HepG2 (cell line): ENCODE measurements around the gene FABP1. TPM values are rescaled to one million over a fixed set of nuclear protein-coding genes. Genes with fewer than 3 reads are reported as not detected.

Experiments
- AGO1 ChIP-seq: fragments of 200-400 bp; formaldehyde crosslinking; IDR thresholded peaks from 2 replicates; pipeline ENCODE4 v1.6.1; 2017; ENCODE audit warnings: mild to moderate bottlenecking, low read depth, low read length, moderate library complexity; ENCODE audit not compliant: poor library complexity, severe bottlenecking
- BRD4 ChIP-seq: sonication (generic); formaldehyde crosslinking; IDR thresholded peaks from 2 replicates; pipeline ENCODE4 v1.4.0; 2020; ENCODE audit warnings: missing genetic modification reagents
- HNF4G ChIP-seq, 2 experiments: sonication (generic) in 1 of 2; formaldehyde crosslinking in 1 of 2; IDR thresholded peaks; 2 replicates each; pipeline versions ENCODE4 v1.4.0 to v1.6.1; 2011 to 2020; ENCODE audit warnings: borderline replicate concordance in 2 of 2, low read depth in 2 of 2, mild to moderate bottlenecking in 2 of 2, low read length in 1 of 2, missing genetic modification reagents in 1 of 2, moderate library complexity in 1 of 2
- JARID2 ChIP-seq: sonication (generic); formaldehyde crosslinking; IDR thresholded peaks from 2 replicates; pipeline ENCODE4 v1.8.1; 2023; ENCODE audit warnings: missing genetic modification reagents, inconsistent platforms; ENCODE audit not compliant: insufficient replicate concordance
- NCOA5 ChIP-seq: sonication (generic); formaldehyde crosslinking; IDR thresholded peaks from 2 replicates; pipeline ENCODE4 v1.4.0; 2020; ENCODE audit warnings: missing genetic modification reagents
- NCOR1 ChIP-seq: fragments of 200-600 bp; sonication (generic); IDR thresholded peaks from 2 replicates; pipeline ENCODE4 v1.7.0; 2017; ENCODE audit warnings: antibody characterized with exemption, low read length, borderline replicate concordance
- NFKB2 ChIP-seq: sonication (generic); formaldehyde crosslinking; IDR thresholded peaks from 2 replicates; pipeline ENCODE4 v1.4.0; 2020; ENCODE audit warnings: missing genetic modification reagents, borderline replicate concordance
- NFYB ChIP-seq: sonication (generic); formaldehyde crosslinking; IDR thresholded peaks from 2 replicates; pipeline ENCODE4 v1.4.0; 2020; ENCODE audit warnings: missing genetic modification reagents
- RARA ChIP-seq: IDR thresholded peaks from 2 replicates; pipeline ENCODE4 v1.6.1; 2016; ENCODE audit warnings: missing genetic modification reagents, missing compliant biosample characterization
- RFX1 ChIP-seq: fragments of 450-650 bp; IDR thresholded peaks from 2 replicates; pipeline ENCODE4 v1.6.1; 2017
- ZBTB20 ChIP-seq: sonication (generic); formaldehyde crosslinking; IDR thresholded peaks from 2 replicates; pipeline ENCODE4 v1.8.1; 2023; ENCODE audit warnings: missing genetic modification reagents, low read depth, mild to moderate bottlenecking, borderline replicate concordance
- ZBTB44 ChIP-seq: sonication (generic); formaldehyde crosslinking; IDR thresholded peaks from 2 replicates; pipeline ENCODE4 v1.4.0; 2020; ENCODE audit warnings: missing genetic modification reagents
- ZMYM4 ChIP-seq: sonication (generic); formaldehyde crosslinking; IDR thresholded peaks from 2 replicates; pipeline ENCODE4 v1.8.1; 2023; ENCODE audit warnings: mild to moderate bottlenecking, missing genetic modification reagents
- ZNF10 ChIP-seq: sonication (generic); formaldehyde crosslinking; IDR thresholded peaks from 2 replicates; pipeline ENCODE4 v1.4.0; 2020; ENCODE audit warnings: mild to moderate bottlenecking, low read depth, missing genetic modification reagents, borderline replicate concordance
- ZNF234 ChIP-seq: sonication (generic); formaldehyde crosslinking; conservative IDR thresholded peaks from 2 replicates; pipeline ENCODE4 v1.5.1; 2020; ENCODE audit warnings: mild to moderate bottlenecking, missing genetic modification reagents
- ZNF264 ChIP-seq: sonication (generic); formaldehyde crosslinking; IDR thresholded peaks from 2 replicates; pipeline ENCODE4 v1.4.0; 2020; ENCODE audit warnings: missing genetic modification reagents
- ZNF280B ChIP-seq: sonication (generic); formaldehyde crosslinking; IDR thresholded peaks from 2 replicates; pipeline ENCODE4 v1.5.0; 2020; ENCODE audit warnings: missing genetic modification reagents, mild to moderate bottlenecking, borderline replicate concordance
- ZNF451 ChIP-seq: sonication (generic); formaldehyde crosslinking; IDR thresholded peaks from 2 replicates; pipeline ENCODE4 v1.5.0; 2020; ENCODE audit warnings: mild to moderate bottlenecking, missing genetic modification reagents
- ZNF619 ChIP-seq: sonication (generic); formaldehyde crosslinking; IDR thresholded peaks from 2 replicates; pipeline ENCODE4 v1.4.0; 2020; ENCODE audit warnings: mild to moderate bottlenecking, missing genetic modification reagents
- ZNF773 ChIP-seq: sonication (generic); formaldehyde crosslinking; IDR thresholded peaks from 2 replicates; pipeline ENCODE4 v1.4.0; 2020; ENCODE audit warnings: missing genetic modification reagents, borderline replicate concordance
- ZNF839 ChIP-seq: sonication (generic); formaldehyde crosslinking; IDR thresholded peaks from 2 replicates; pipeline ENCODE4 v1.4.0; 2020; ENCODE audit warnings: missing genetic modification reagents, mild to moderate bottlenecking, borderline replicate concordance
- ZNF878 ChIP-seq: sonication (generic); formaldehyde crosslinking; IDR thresholded peaks from 2 replicates; pipeline ENCODE4 v1.8.1; 2023; ENCODE audit warnings: mild to moderate bottlenecking, missing genetic modification reagents, moderate library complexity
- ZSCAN29 ChIP-seq: sonication (generic); formaldehyde crosslinking; conservative IDR thresholded peaks from 2 replicates; pipeline ENCODE4 v1.4.0; 2020; ENCODE audit warnings: mild to moderate bottlenecking, missing genetic modification reagents
- polyA plus RNA-seq, 8 experiments: library from polyadenylated mRNA; depleted of rRNA in 3 of 8; stranded (reverse) in 7 of 8; unstranded in 1 of 8; fragments of >200 nt; fragmentation: Illumina TruSeq in 4 of 8; extraction: Trizol in 4 of 8; gene quantifications; 2 replicates each; pipeline versions ENCODE4 v1.2.1 to v1.2.3, GENCODE V29; 2011 to 2016; ENCODE audit warnings: low read depth in 4 of 8, missing spikeins in 1 of 8, mixed read lengths in 1 of 8; ENCODE audit not compliant: insufficient read depth in 1 of 8
- total RNA-seq, 5 experiments: library from RNA; depleted of rRNA; stranded (reverse); fragments of >200 nt; fragmentation: Illumina TruSeq; extraction: Trizol; gene quantifications; 2 replicates each; pipeline ENCODE4 v1.2.3, GENCODE V29; 2016; ENCODE audit warnings: low read depth in 1 of 5
- TF ChIP-seq, protein P1 (sequence below): sonication (generic); formaldehyde crosslinking; IDR thresholded peaks from 2 replicates; pipeline ENCODE4 v1.4.0; 2020; ENCODE audit warnings: mild to moderate bottlenecking, missing genetic modification reagents, borderline replicate concordance
- TF ChIP-seq, protein P2 (sequence below): sonication (generic); formaldehyde crosslinking; IDR thresholded peaks from 2 replicates; pipeline ENCODE4 v1.5.0; 2020; ENCODE audit warnings: mild to moderate bottlenecking, missing genetic modification reagents

The FABP1 gene
- total and polyA plus RNA-seq, 2 of the 13 experiments (the other 11 are each of a cell fraction or from before 2014, with no cell fraction given): 644 to 1,608 TPM

DNA sequence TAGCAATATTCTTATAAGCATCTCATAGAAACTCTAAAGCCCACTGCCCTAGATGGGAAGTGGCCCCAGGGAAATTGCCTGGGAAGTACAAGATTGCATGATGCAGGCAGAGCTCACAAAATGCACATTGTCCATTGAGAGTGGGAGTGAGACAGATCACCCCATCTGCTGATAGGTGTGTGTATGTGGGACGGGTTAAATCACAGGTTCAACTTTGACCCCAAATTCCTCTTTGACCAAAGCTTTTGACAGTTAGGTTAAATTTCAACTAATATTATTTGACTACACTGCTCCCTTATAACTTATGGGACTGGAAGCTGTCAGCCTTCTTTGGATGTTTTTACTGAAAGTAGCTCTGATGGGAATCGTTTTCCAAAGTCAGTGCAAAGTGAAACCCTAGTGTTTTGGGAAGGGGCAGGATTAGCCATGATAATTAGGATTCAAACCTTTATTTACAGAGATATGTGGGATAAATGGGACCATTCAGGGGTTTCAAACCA lies 11.4 kb upstream of the FABP1 start (continued):
- TF ChIP-seq BRD4 (peak; percentile 94), ZSCAN29 (CRISPR knock-in tag) (peak; percentile 37; the same call in 1 of the 2 replicates), ZNF10 (CRISPR knock-in tag) (no peak), NFYB (peak; percentile 70), ZNF839 (CRISPR knock-in tag) (no peak), NFKB2 (CRISPR knock-in tag) (no peak), ZNF264 (CRISPR knock-in tag) (peak; percentile 83), NCOA5 (CRISPR knock-in tag) (no peak), JARID2 (no peak), RFX1 (no peak), ZNF773 (CRISPR knock-in tag) (no peak), NCOR1 (peak; percentile 87), RARA (CRISPR knock-in tag) (peak; percentile 93), HNF4G (IDR thresholded peaks at IDR 0.05; ENCODE audit: borderline replicate concordance, low read depth, low read length) (peak; percentile 68; the same call in 1 of the 2 replicates), HNF4G (CRISPR knock-in tag; IDR thresholded peaks at IDR 0.05; ENCODE audit: borderline replicate concordance, low read depth) (peak; percentile 74; the same call in 1 of the 2 replicates), ZMYM4 (CRISPR knock-in tag) (peak; percentile 92), AGO1 (no peak), ZNF878 (CRISPR knock-in tag) (no peak; the same call in 1 of the 2 replicates), ZNF234 (CRISPR knock-in tag) (no peak), ZNF619 (no peak), ZBTB44 (no peak), ZBTB20 (CRISPR knock-in tag) (0 out of 2 replicates have a peak, but pooled peaks have one; percentile 58), ZNF280B (CRISPR knock-in tag) (no peak), ZNF451 (CRISPR knock-in tag) (no peak)
- TF ChIP-seq, protein P1, sequence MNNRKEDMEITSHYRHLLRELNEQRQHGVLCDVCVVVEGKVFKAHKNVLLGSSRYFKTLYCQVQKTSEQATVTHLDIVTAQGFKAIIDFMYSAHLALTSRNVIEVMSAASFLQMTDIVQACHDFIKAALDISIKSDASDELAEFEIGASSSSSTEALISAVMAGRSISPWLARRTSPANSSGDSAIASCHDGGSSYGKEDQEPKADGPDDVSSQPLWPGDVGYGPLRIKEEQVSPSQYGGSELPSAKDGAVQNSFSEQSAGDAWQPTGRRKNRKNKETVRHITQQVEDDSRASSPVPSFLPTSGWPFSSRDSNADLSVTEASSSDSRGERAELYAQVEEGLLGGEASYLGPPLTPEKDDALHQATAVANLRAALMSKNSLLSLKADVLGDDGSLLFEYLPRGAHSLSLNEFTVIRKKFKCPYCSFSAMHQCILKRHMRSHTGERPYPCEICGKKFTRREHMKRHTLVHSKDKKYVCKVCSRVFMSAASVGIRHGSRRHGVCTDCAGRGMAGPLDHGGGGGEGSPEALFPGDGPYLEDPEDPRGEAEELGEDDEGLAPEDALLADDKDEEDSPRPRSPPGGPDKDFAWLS (CRISPR knock-in tag): no peak
- TF ChIP-seq, protein P2, sequence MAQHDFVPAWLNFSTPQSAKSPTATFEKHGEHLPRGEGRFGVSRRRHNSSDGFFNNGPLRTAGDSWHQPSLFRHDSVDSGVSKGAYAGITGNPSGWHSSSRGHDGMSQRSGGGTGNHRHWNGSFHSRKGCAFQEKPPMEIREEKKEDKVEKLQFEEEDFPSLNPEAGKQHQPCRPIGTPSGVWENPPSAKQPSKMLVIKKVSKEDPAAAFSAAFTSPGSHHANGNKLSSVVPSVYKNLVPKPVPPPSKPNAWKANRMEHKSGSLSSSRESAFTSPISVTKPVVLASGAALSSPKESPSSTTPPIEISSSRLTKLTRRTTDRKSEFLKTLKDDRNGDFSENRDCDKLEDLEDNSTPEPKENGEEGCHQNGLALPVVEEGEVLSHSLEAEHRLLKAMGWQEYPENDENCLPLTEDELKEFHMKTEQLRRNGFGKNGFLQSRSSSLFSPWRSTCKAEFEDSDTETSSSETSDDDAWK (CRISPR knock-in tag): no peak
